Right lobe of liver (tissue), 6 donors: ENCODE results near the gene MPZL1. TPM values are rescaled to one million over a fixed set of nuclear protein-coding genes. Genes with fewer than 3 reads are reported as not detected.

Experiments
- ATAC-seq, 4 donors: fragments of 200-7000 bp; cut with Tn5 transposase; one replicate each; pipeline ENCODE4 v1.9.1; 2020; ENCODE audit warnings: mild to moderate bottlenecking in 4 of 4, moderate library complexity in 4 of 4
- DNase-seq, 3 donors: peaks; one replicate each; pipeline ENCODE4 v3.0.0-alpha.2; 2020
- H3K27ac ChIP-seq, 3 donors: fragments of 200-600 bp; one replicate each; pipeline ENCODE4 v1.8.0; 2022
- H3K27me3 ChIP-seq, 2 donors: fragments of 200-600 bp; one replicate each; pipeline ENCODE4 v1.8.0; 2022
- H3K36me3 ChIP-seq, 4 donors: fragments of 200-600 bp; sonication (generic) in 1 of 4; one replicate each; pipeline versions ENCODE4 v1.5.1 to v1.8.0; 2017 to 2022; ENCODE audit warnings: control low read depth in 1 of 4
- H3K4me1 ChIP-seq, 4 donors: fragments of 200-600 bp; sonication (generic) in 1 of 4; one replicate each; pipeline versions ENCODE4 v1.5.1 to v1.8.0; 2017 to 2022; ENCODE audit warnings: control low read depth in 1 of 4
- H3K4me3 ChIP-seq, 3 donors: fragments of 200-600 bp; one replicate each; pipeline ENCODE4 v1.8.0; 2022
- H3K9me3 ChIP-seq, 4 donors: fragments of 200-600 bp; sonication (generic) in 1 of 4; one replicate each; pipeline versions ENCODE4 v1.5.1 to v1.8.0; 2017 to 2022; ENCODE audit warnings: control low read depth in 1 of 4
- POLR2A ChIP-seq: fragments of 450-650 bp; IDR thresholded peaks from one replicate; pipeline ENCODE4 v1.6.1; 2017; ENCODE audit warnings: antibody characterized with exemption, mild to moderate bottlenecking
- WGBS: methylation state at CpG from one replicate; pipeline ENCODE4 v1.1.6; 2018; ENCODE audit warnings: low coverage, low lambda C conversion rate; ENCODE audit not compliant: insufficient coverage; ENCODE audit errors: missing lambda C conversion rate; 5-methylcytosine and 5-hydroxymethylcytosine counted together
- intact Hi-C, 2 donors: fragments of 100-400 bp; cut with DNase I; formaldehyde crosslinking; loops; one replicate each; pipeline versions ENCODE4 v1.11.2 to v1.14.1; 2022
- total RNA-seq, 6 experiments: library from RNA; depleted of rRNA in 2 of 6; stranded (reverse); fragments of >200 nt in 2 of 6; fragmentation: NEBNext Ultra II Directional in 3 of 6; extraction: Animal tissue kit (Norgen Biotek cat#: 25700) in 3 of 6; gene quantifications; one replicate each; pipeline versions ENCODE4 v1.1.0 to v1.2.4, GENCODE V29; 2016 to 2023
- TF ChIP-seq, protein P1 (sequence below), 4 donors: fragments of 200-600 bp in 3 of 4; fragments of 450-650 bp in 1 of 4; IDR thresholded peaks; one replicate each; pipeline versions ENCODE4 v1.5.1 to v1.8.0; 2016 to 2022; ENCODE audit warnings: antibody characterized with exemption in 4 of 4, mild to moderate bottlenecking in 2 of 4
- donor health status: DM: no; HTN: yes; CAD: no.
- donor health status: DM: no; HTN: no; CAD: no.
- donor health status: DM: no; HTN: no; CAD: no.
- donor health status: DM: no; HTN: yes; CAD: no.
- donor health status: DM: no; HTN: yes; CAD: no.

MPZL1 gene
- total RNA-seq, 6 experiments from 2014 or later = 15.7 to 43.3 (median 18.9) TPM

DNA sequence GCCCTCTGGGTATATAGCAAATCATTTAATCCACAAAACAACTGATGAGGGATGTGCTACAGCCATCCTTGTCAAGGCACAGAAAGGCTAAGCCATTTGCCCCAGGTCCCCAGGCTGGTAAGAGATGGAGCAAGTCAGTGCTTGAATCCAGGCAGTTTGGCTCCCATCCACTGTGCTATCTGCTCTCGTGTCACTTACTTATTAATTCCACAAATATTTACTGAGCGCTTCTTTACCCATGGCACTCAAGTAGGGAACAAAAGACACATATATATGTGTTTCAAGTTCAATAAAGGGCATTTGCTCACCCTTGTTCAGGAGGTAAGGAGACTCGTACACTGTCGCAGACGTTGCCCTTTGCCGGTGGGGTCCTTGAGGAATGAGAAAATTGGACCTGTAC lies 38.6 kb upstream of the MPZL1 start:
- Histone ChIP-seq H3K27ac (no peak overlapping the region), H3K4me3 (no peak overlapping the region), H3K4me1 (no peaks in the 10 kb centered on the region), H3K36me3 (no peaks in the 10 kb centered on the region), H3K9me3 (no peaks in the 10 kb centered on the region), H3K27me3 (no peaks in the 10 kb centered on the region)
- 73% methylated on average over 6 of the region's 6 CpGs for WGBS
- DNase-seq (no peak), ATAC-seq (no peak)
- intact Hi-C loops = loop anchor here in 1 of 2 donors (10.0 kb wide), 1 partner anchor 78 kb away; no protein-coding TSS in a partner anchor
- no peak for TF ChIP-seq POLR2A
- TF ChIP-seq, protein P1, sequence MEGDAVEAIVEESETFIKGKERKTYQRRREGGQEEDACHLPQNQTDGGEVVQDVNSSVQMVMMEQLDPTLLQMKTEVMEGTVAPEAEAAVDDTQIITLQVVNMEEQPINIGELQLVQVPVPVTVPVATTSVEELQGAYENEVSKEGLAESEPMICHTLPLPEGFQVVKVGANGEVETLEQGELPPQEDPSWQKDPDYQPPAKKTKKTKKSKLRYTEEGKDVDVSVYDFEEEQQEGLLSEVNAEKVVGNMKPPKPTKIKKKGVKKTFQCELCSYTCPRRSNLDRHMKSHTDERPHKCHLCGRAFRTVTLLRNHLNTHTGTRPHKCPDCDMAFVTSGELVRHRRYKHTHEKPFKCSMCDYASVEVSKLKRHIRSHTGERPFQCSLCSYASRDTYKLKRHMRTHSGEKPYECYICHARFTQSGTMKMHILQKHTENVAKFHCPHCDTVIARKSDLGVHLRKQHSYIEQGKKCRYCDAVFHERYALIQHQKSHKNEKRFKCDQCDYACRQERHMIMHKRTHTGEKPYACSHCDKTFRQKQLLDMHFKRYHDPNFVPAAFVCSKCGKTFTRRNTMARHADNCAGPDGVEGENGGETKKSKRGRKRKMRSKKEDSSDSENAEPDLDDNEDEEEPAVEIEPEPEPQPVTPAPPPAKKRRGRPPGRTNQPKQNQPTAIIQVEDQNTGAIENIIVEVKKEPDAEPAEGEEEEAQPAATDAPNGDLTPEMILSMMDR (IDR thresholded peaks at IDR 0.05) = no peak

DNA sequence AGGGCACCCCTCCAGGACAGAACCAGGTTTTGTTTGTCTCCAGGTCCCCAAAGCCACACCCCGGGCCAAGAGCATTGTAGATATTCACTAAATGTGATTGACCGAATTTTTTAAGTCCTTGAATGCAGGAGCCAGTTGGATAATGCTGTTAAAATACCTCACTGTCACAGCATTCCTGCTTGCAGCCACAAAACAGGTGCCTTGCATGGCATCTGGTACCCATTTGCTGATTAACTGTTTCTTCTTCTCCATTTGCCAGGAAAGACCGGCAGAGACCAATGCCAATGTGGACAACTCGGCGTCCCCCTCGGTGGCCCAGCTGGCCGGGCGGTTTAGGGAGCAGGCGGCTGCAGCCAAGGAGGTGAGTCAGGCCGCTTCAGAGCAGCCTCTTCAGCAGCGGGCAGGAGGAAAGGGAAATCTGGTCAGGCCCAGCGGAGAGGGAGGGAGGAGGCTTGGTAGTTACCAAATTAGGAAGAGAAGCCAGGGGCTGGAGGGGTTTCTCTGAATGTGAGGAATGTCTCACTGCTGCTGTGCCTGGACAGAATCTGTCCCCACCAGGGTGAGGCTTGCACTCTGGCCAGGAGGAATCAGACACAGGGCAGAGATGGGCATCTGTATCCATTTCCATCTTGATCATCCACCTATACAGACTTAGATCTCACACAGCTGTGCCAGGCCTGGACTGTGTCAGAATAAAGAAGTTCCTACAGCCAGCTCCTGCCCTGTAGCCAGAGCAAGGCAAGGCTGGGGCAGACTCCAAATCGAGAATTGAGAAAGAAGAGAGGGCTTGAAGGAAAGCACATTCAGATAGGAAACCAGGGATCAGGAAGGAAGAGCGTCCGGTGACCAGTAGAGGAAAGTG lies 37.9 kb upstream of the MPZL1 start:
- peak in 2 of 4 donors; percentile 48 to 54 for ATAC-seq
- no peaks in the 10 kb centered on the region for H3K4me1 ChIP-seq
- H3K27ac ChIP-seq = peak overlapping the region in 1 of 3 donors; percentile 4
- no peak for TF ChIP-seq POLR2A
- TF ChIP-seq, protein P1 (IDR thresholded peaks at IDR 0.05) = no peak
- no peaks in the 10 kb centered on the region for H3K9me3 ChIP-seq
- no peaks in the 10 kb centered on the region for H3K27me3 ChIP-seq
- peak in 1 of 3 donors; percentile 29 for DNase-seq
- 72% methylated on average over 14 of the region's 15 CpGs for WGBS
- intact Hi-C loops = loop anchor here in 1 of 2 donors (10.0 kb wide), 1 partner anchor 79 kb away; no protein-coding TSS in a partner anchor
- no peak overlapping the region for H3K4me3 ChIP-seq
- no peaks in the 10 kb centered on the region for H3K36me3 ChIP-seq

DNA sequence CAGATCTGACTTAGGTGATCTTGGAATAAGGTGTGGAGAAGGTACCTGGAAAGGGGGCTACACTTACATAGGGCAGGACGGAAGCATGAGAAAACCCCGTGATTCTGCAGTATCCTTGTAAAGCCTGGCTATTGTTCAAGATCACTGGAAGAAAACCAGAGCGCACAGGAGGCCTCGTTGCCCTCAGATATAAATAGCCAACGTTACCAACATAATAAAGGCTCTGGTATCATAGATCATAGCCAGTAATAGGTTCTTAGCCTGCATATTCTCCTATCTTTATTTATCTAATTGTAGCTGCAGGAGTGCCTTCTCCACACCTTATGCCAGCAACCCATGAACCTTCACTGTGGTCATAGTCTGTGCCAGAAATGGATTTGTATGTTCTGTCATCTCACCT lies 35.9 kb upstream of the MPZL1 start:
- intact Hi-C loops = loop anchor here in 1 of 2 donors (10.0 kb wide), 1 partner anchor 81 kb away; no protein-coding TSS in a partner anchor
- TF ChIP-seq, protein P1 (IDR thresholded peaks at IDR 0.05) = no peak
- no peak for TF ChIP-seq POLR2A
- WGBS = 54% methylated on average over 5 of the region's 5 CpGs
- Histone ChIP-seq H3K4me3 (no peak overlapping the region), H3K4me1 (no peaks in the 10 kb centered on the region), H3K36me3 (no peaks in the 10 kb centered on the region), H3K27me3 (no peaks in the 10 kb centered on the region), H3K9me3 (no peaks in the 10 kb centered on the region), H3K27ac (no peak overlapping the region)
- no peak for ATAC-seq
- no peak for DNase-seq

DNA sequence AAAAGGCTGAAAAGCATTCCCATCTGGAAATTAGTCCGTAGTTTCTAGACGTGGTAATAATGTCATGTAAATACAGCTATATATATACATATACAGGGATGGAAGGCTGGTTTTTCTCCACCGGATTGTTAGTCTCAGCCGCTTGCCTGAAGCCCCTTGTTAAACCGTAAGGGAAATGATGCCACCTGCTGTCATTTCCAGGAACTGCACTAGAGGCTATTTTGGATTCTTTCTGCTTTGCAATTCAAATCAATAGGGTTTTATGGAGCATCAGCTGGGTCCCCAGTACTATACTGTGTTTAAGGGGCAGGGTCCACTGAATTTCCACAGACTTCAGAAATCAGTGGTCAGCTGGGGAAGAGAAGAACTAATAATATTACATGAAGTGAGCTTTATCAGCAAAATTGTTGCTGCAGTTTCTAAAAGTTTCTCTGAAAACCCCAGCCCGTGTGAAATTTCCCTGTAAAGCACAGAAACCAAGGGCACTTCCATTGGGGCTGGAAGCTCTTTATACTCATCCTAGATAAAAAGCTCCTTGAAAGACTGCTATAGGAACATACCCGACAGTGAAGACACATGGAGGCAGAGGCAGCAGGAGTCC lies 33.8 kb upstream of the MPZL1 start:
- H3K27ac ChIP-seq = no peak overlapping the region
- H3K36me3 ChIP-seq = no peaks in the 10 kb centered on the region
- no peak overlapping the region for H3K4me3 ChIP-seq
- H3K27me3 ChIP-seq = no peaks in the 10 kb centered on the region
- ATAC-seq (peak; percentile 74 to 89 (median 86)), DNase-seq (peak in 1 of 3 donors; percentile 71)
- no peaks in the 10 kb centered on the region for H3K9me3 ChIP-seq
- intact Hi-C loops = loop anchor here in 1 of 2 donors (10.0 kb wide), 1 partner anchor 83 kb away; no protein-coding TSS in a partner anchor
- no peaks in the 10 kb centered on the region for H3K4me1 ChIP-seq
- WGBS = 23% methylated on average over 6 of the region's 7 CpGs
- TF ChIP-seq, protein P1 (IDR thresholded peaks at IDR 0.05) = peak; percentile 84 to 91 (median 89)
- TF ChIP-seq POLR2A = no peak
